Ovary (tissue), 9 donors: Measurements from ENCODE around the gene TDG. TPM values are rescaled to one million over a fixed set of nuclear protein-coding genes. Genes with fewer than 3 reads are reported as not detected.

Source experiments
- DNase-seq, 5 donors: peaks; one replicate each; pipeline ENCODE4 v3.0.0-alpha.2; 2019 to 2020
- H3K27ac ChIP-seq, 2 donors: fragments of 200-600 bp; one replicate each; pipeline versions ENCODE4 v1.5.1 to v1.8.0; 2019 to 2022
- H3K27me3 ChIP-seq: fragments of 200-600 bp; one replicate; pipeline ENCODE4 v1.8.0; 2022
- H3K36me3 ChIP-seq: fragments of 200-600 bp; sonication (generic); one replicate; pipeline ENCODE4 v1.5.1; 2019
- H3K4me1 ChIP-seq: one replicate; pipeline ENCODE4 v1.8.1; 2013; ENCODE audit warnings: mild to moderate bottlenecking, moderate library complexity; ENCODE audit not compliant: insufficient read depth
- H3K4me3 ChIP-seq: fragments of 200-600 bp; sonication (generic); one replicate; pipeline ENCODE4 v1.5.1; 2017
- H3K9me3 ChIP-seq, 2 donors: fragments of 200-600 bp in 1 of 2; sonication (generic) in 1 of 2; one replicate each; pipeline versions ENCODE4 v1.5.1 to v1.8.1; 2013 to 2019; ENCODE audit warnings: mild to moderate bottlenecking in 1 of 2, moderate library complexity in 1 of 2
- EP300 ChIP-seq: sonication (generic); formaldehyde crosslinking; IDR thresholded peaks from one replicate; pipeline ENCODE4 v1.6.1; 2017; ENCODE audit warnings: antibody characterized with exemption
- POLR2A ChIP-seq: fragments of 450-650 bp; IDR thresholded peaks from one replicate; pipeline ENCODE4 v1.6.1; 2017; ENCODE audit warnings: antibody characterized with exemption, mild to moderate bottlenecking, moderate library complexity
- WGBS, 3 donors: extraction: QIAGEN DNeasy Blood & Tissue Kit in 1 of 3; methylation state at CpG; one replicate each; pipeline versions ENCODE4 v1.1.5 to v1.1.7; 2013 to 2017; 5-methylcytosine and 5-hydroxymethylcytosine counted together
- intact Hi-C, 4 donors: fragments of 100-400 bp; cut with DNase I; formaldehyde crosslinking; loops; one replicate each; pipeline versions ENCODE4 v1.11.0 to v1.15.1; 2022 to 2023
- polyA plus RNA-seq, 2 donors: library from polyadenylated mRNA; stranded (reverse); fragments of 200-250 nt in 1 of 2; fragments of 350-450 nt in 1 of 2; fragmentation: Illumina TruSeq in 1 of 2; extraction: RNeasy Lipid Tissue Mini Kit (QIAGEN cat#74804) in 1 of 2; gene quantifications; one replicate each; pipeline ENCODE4 v1.2.3, GENCODE V29; 2013 to 2014
- total RNA-seq, 7 donors: library from RNA; depleted of rRNA in 2 of 7; stranded (reverse); fragments of >200 nt in 2 of 7; fragmentation: NEBNext Ultra II Directional in 3 of 7; extraction: Animal tissue kit (Norgen Biotek cat#: 25700) in 3 of 7; gene quantifications; one replicate each; pipeline versions ENCODE4 v1.1.0 to v1.2.4, GENCODE V29; 2016 to 2023
- TF ChIP-seq, protein P1 (sequence below), 3 donors: fragments of 450-650 bp in 2 of 3; fragments of 200-600 bp in 1 of 3; IDR thresholded peaks; one replicate each; pipeline versions ENCODE4 v1.5.1 to v1.8.0; 2016 to 2022; ENCODE audit warnings: antibody characterized with exemption in 3 of 3, mild to moderate bottlenecking in 1 of 3
- donor health status: DM: no; HTN: no; CAD: no; lungs with moderate emphysema.
- donor health status: DM: no; HTN: no; CAD: no.
- donor health status: Bipolar disorder and iron deficiency.
- donor health status: DM: yes; HTN: yes; CAD: no.
- donor health status: DM: no; HTN: no; CAD: no.
- donor health status: DM: yes; HTN: yes; CAD: no.

Gene TDG
- total and polyA plus RNA-seq, 9 donors, result 10.7 to 24.2 (median 18.0) TPM

DNA sequence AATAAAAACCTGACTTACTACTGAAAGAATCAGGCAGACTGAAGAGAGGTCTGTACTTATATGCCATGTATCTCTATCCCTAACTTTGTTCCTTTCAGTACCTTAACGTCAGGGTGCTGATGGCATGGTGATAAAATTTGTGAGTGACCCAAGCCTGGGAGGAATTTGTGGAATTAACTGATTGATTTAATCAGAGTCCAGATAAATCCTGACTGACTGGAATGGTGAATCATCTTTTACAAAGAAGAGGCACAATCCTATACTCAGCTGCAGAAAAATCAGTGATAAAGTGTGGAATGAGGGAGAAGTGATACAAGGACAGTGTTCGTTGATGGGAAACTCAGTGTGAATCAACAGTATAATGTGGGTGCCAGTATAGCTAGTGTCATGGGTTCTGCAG is 3.7 kb downstream of the TDG start:
- DNase-seq, result no peak
- H3K27me3 ChIP-seq, result no peaks in the 10 kb centered on the region
- H3K9me3 ChIP-seq, result no peaks in the 10 kb centered on the region
- no peak overlapping the region for H3K4me3 ChIP-seq
- H3K4me1 ChIP-seq, result peaks cover 8% of the 10 kb centered on the region
- TF ChIP-seq, protein P1, sequence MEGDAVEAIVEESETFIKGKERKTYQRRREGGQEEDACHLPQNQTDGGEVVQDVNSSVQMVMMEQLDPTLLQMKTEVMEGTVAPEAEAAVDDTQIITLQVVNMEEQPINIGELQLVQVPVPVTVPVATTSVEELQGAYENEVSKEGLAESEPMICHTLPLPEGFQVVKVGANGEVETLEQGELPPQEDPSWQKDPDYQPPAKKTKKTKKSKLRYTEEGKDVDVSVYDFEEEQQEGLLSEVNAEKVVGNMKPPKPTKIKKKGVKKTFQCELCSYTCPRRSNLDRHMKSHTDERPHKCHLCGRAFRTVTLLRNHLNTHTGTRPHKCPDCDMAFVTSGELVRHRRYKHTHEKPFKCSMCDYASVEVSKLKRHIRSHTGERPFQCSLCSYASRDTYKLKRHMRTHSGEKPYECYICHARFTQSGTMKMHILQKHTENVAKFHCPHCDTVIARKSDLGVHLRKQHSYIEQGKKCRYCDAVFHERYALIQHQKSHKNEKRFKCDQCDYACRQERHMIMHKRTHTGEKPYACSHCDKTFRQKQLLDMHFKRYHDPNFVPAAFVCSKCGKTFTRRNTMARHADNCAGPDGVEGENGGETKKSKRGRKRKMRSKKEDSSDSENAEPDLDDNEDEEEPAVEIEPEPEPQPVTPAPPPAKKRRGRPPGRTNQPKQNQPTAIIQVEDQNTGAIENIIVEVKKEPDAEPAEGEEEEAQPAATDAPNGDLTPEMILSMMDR (IDR thresholded peaks at IDR 0.05), result no peak
- TF ChIP-seq EP300 (no peak), POLR2A (no peak)
- intact Hi-C loops, result loop anchor here in 3 of 4 donors (5.0 to 10.0 kb wide), 2 partner anchors 37 to 95 kb away; partner anchors contain the start of genes HCFC2 (in 2 of the 3) and HSP90B1 (in 1 of the 3)
- no peak overlapping the region for H3K27ac ChIP-seq
- 61 to 73% (median 67%) methylated on average over 2 of the region's 2 CpGs for WGBS, 3 donors
- no peaks in the 10 kb centered on the region for H3K36me3 ChIP-seq

DNA sequence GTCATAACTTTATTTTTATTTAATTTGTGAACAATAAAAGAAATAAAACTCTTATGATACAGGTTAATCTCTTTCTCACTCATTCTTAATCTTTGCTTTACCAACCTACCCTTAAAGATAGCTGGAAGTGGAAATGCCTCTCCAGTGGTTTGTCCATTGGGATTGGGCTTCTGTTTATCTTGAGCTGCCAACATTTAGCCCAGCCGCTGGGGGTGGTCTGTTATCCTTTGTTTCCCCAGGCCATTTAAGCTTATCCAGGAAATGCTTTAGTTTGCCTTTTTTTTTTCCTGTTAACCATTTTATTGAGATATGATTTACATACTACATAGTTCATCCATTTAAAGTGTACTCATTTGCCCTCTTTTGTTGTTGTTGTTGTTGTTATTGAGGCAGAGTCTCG is 8.2 kb downstream of the TDG start:
- no peaks in the 10 kb centered on the region for H3K27me3 ChIP-seq
- peaks cover 4% of the 10 kb centered on the region for H3K4me1 ChIP-seq
- H3K27ac ChIP-seq, result no peak overlapping the region
- intact Hi-C loops, result loop anchor here in 1 of 4 donors (10.0 kb wide), 1 partner anchor 91 kb away; the partner anchor contains the start of gene HCFC2
- H3K36me3 ChIP-seq, result no peaks in the 10 kb centered on the region
- no peak for TF ChIP-seq EP300
- TF ChIP-seq, protein P1 (IDR thresholded peaks at IDR 0.05), result no peak
- no peak for TF ChIP-seq POLR2A
- WGBS, 3 donors, result 26 to 53% (median 30%) methylated on average over 2 of the region's 2 CpGs
- no peak overlapping the region for H3K4me3 ChIP-seq
- H3K9me3 ChIP-seq, result no peaks in the 10 kb centered on the region
- no peak for DNase-seq

DNA sequence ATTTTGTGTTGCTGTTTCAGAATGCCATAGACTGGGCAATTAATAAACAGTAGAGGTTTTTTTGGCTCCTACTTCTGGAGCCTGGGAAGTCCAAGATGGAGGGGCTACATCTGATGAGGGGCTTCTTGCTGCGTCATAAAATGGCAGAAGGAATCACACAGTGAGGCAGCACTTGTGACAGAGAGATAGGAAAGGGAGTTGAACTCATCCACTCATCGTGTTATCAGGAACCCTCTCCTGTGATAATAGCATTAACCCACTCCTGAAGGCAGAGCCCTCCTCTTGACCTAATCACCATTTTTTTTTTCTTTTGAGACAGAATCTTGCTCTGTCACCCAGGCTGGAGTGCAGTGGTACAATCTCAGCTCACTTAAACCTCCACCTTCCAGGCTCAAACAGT is 9.7 kb downstream of the TDG start:
- TF ChIP-seq, protein P1 (IDR thresholded peaks at IDR 0.05), result no peak
- TF ChIP-seq EP300 (no peak), POLR2A (no peak)
- Histone ChIP-seq H3K36me3 (no peaks in the 10 kb centered on the region), H3K4me3 (no peak overlapping the region), H3K4me1 (peaks cover 4% of the 10 kb centered on the region), H3K27me3 (no peaks in the 10 kb centered on the region), H3K9me3 (no peaks in the 10 kb centered on the region), H3K27ac (no peak overlapping the region)
- no peak for DNase-seq
- intact Hi-C loops, result loop anchor here in 1 of 4 donors (10.0 kb wide), 1 partner anchor 89 kb away; the partner anchor contains the start of gene HCFC2
- WGBS, 3 donors, result 22 to 51% (median 38%) methylated on average over 2 of the region's 2 CpGs

GRCh38 chr12:103978384-103978982 is 12.8 kb downstream of the TDG start:
- intact Hi-C loops, result loop anchor here in 1 of 4 donors (10.0 kb wide), 1 partner anchor 86 kb away; the partner anchor contains the start of gene HCFC2
- WGBS, 3 donors, result 94 to 97% (median 95%) methylated on average over 4 of the region's 4 CpGs
- TF ChIP-seq EP300 (no peak), POLR2A (no peak)
- TF ChIP-seq, protein P1 (IDR thresholded peaks at IDR 0.05), result no peak
- Histone ChIP-seq H3K27ac (no peak overlapping the region), H3K36me3 (no peaks in the 10 kb centered on the region), H3K4me3 (no peak overlapping the region), H3K4me1 (peaks cover 4% of the 10 kb centered on the region), H3K27me3 (no peaks in the 10 kb centered on the region), H3K9me3 (no peaks in the 10 kb centered on the region)
- no peak for DNase-seq
